ENCODE data around the gene PRDM10.
"Not testable (repeated sequence)": the region's sequence is repeated elsewhere in the genome, so short reads cannot be mapped to it uniquely, and the experiment has no call there.

PRDM10 gene

DNA sequence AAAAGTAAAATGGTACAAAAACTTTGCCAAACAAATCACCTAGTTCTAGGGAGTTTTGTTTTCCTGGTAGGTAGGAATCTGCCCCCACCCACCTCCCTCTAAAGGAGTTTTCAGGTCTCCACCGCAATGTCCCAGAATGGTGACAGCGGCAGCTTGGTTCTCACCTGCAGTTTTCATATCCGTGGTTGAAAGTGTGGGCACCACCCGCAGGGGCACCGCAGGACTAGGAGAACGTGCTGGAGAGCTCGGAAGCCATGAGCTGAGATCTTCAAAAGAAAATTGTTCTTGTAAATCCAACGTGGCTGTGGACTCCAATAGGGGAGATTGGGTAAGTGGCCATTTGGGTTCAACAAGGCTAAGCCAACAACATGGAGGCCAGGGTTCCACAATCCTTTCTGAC lies 118.1 kb downstream of the PRDM10 start:
- DNase-seq = no peak

DNA sequence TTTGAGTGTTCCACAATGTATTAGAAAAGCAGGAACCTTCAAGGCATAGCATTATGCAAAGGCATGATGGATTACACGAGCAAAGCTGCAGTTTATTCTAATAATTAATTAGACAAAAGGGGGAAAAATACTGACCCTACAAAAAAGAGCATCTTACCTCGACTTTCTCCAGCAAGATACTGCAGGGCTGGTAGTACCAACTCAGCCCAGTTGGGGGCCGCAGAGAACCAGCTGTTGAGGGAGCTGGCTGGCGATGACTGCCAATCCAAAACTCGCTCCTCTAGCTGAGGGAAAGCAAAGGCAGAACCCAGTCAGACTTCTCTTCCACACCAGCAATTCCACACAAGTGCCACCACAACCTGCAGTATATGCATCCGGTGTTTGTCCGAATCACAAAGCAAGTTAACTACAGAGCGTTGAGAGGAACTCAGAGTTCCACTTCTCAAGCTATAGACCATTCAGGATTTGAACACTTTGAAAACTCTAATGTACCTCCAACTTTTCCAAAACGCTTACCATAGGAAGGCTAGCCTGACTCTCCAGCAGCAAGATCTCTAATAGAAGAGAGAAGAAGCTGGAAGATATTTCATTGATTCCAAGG lies 121.0 kb downstream of the PRDM10 start:
- peak; percentile 8 for DNase-seq

DNA sequence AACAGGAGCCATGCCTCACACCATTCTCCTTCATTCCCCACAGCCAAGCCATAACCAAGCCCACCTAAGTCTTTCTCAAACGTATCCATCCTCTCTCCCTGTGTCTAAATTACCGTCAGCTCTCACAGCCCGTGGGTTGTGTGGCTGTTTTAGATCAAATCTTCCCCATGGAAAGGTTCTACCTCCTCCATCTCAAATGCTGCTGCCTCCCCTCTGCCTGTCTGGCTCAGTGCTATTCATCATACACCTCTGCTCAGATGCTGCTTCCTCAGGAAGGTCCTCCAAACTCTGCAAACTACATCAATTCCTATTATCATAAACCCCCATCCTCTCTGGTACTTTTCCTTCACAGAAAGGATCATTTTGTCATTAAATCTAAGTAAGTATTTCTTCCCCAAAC lies 122.3 kb downstream of the PRDM10 start:
- DNase-seq = no peak

DNA sequence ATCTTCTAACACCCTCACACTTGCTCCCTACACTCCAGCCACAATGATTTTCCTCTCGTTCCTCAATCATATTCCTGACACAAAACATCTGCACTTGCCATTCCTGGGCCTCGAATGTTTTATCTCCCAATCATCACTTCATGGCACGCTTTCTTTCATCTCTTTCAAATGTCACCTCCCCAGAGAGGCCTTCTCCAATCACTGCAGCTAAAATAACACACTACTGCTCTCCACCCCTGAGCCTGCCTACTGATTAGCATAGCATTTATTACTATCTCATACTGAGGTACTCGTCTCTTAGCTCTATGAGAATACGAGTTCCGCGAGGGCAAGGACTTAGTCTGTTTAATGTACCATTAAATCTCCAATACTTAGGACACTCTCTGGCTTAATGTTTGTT lies 130.7 kb downstream of the PRDM10 start:
- DNase-seq = no peak

DNA sequence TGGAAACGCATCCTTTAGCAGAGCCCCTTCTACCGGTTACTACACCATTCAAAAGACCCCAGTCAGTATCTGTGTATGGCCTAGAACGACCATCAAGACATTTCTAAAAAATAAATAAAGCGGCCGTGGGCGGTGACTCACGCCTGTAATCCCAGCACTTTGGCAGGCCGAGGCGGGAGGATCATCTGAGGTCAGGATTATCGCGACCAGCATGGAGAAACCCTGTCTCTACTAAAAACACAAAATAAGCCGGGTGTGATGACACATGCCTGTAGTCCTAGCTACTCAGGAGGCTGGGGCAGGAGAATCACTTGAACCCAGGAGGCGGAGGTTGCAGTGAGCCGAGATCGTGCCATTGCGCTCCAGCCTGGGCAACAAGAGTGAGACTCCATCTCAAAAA lies 134.0 kb downstream of the PRDM10 start:
- DNase-seq = not testable (repeated sequence)

DNA sequence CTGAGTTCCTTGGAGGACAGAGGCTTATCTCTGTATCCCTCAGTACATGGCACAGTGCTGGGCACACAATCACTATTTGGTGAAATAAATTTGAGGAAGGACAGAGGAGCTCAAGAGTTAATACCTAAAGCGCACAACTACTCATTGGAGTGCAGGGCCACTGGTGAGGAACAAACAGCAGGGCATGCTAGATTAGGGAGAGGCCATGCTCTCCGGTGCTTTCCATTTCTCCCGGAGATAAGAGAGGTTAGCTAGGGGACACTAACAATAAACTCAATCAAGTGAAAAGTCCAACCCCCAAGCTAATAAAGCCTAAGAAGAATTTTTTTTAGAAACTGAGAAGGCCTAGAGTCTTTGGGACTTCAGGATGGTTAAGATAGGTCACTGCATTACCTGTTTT lies 136.3 kb downstream of the PRDM10 start:
- DNase-seq = peak; percentile 13

DNA sequence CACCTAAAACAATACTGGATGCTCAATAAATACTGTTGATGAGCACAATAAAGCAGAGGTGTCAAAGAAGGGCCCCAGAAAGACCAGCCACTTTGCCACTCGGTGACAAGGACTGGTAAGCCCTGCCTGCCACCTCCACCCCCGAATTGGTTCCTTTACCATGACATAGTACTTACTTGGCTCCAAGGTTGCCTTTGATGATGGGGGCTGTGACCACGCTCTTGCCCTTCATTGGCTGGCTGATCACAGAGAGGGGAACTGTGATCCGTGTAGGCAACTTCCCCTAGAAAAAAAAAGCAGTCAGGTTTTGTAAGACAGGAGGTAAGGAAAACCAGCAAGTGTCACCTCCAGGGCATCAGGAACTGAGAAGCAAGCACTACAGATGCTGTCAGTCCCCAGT lies 136.9 kb downstream of the PRDM10 start:
- DNase-seq = no peak

DNA sequence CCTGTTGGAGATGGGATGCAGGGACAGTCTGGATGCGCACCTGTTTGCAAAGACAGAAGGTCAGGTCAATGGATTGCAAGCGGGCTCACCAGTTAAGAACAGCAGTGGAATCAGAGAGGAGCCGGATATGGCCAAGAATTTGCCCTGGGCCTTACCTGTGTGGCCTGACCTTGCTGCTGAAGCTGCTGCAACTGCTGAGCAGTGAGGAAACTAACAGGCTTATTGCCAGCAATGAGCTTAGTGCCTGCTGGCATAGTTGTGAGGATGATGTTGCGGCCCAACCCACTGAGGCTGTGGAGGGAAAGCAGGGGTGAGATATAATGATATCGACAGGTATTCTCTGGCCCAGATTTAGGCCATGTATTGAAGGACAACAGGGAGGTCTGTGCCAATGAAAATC lies 137.8 kb downstream of the PRDM10 start:
- DNase-seq = no peak

DNA sequence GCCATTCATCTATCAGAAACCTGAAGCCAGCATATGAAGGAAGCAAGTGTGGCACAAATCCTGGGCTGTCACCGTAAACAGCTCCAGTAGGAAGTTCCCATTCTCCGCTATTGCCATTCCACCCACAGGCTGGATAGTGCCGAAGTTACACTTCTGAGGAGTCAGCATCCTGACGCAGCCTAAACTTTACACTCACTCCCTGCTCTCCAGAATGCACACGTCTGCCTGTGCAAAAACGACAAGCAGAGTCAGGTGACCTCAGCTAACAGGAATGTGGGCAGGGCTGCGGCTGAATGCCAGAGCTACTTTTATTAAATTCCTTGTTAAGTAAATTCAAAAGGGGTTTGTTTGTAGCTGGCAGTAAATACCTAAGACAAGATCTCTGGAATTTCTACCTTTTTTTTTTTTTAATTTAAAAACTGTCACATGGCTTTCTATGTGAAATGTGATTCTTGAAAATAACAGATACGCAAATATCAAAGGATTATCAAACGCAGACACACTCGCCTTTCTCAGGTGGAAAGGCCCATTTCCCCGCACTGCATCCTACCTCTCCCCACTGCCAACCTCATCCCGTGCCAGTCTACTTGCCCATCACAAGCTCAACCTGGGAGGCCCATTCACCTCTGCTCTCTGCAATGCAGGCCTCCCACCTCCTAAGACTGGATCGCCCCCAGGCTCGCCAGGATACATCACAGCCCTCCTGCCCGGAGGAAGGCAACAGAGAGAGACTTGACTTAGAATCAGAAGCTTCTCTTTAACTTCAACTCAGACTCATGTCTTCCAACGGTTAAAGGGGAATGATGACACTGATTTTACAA lies 140.7 kb downstream of the PRDM10 start:
- peak; percentile 34 for DNase-seq

DNA sequence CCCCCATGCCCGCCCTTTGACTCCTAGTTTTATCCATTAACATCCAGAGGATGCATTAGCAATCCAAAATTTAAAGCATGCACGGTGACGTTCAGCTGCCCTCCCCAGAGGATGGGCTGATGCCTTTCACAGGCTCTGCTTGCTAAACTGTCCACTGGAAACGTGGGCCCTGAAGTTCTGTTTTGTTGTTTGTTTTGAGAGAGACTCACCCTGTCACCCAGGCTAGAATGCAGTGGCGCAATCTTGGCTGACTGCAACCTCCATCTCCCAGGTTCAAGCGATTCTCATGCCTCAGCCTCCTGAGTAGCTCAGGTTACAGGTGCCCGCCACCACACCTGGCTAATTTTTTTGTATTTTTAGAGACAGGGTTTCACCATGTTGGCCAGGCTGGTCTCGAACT lies 146.6 kb downstream of the PRDM10 start:
- DNase-seq = no peak

DNA sequence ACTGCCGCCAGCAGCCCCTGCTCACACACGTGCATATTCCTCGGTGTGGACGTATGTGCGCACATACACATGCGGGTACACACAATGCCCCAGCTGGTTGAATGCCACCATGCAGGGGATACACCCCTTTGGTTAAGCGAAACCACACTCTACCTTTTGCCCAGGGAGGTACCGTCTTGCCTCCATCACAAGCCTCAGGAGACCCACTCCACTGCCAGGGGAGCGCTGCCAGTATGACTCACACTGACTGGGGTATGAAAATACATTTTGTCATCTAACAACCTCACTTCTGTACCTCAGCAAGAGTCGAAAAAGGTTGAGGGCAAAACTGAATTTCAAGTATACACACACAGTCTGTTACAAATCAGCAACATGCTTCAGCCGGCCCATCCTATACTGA lies 147.5 kb downstream of the PRDM10 start:
- no peak for DNase-seq

DNA sequence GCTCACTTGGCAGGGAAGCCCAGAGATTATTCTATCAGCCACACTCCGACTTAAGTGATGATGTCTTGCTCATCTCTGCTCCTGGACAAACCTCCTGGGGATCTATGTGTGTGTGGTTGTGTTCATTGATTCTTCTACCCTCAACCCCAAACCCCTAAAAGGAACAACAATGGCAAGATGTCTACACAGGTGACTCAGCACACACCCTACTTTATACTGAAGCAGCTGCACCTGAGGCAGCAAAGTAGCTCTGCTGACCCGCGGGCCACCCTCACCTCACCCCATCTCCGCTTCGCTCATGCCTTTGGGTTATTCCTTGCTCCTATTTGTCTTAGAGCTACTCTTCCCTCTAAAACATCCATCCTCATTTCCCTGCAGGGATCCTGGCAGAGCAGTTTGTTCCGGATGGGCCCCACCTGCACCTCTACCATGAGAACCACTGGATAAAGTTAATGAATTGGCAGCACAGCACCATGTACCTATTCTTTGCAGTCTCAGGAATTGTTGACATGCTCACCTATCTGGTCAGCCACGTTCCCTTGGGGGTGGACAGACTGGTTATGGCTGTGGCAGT lies 148.3 kb downstream of the PRDM10 start:
- DNase-seq = no peak

DNA sequence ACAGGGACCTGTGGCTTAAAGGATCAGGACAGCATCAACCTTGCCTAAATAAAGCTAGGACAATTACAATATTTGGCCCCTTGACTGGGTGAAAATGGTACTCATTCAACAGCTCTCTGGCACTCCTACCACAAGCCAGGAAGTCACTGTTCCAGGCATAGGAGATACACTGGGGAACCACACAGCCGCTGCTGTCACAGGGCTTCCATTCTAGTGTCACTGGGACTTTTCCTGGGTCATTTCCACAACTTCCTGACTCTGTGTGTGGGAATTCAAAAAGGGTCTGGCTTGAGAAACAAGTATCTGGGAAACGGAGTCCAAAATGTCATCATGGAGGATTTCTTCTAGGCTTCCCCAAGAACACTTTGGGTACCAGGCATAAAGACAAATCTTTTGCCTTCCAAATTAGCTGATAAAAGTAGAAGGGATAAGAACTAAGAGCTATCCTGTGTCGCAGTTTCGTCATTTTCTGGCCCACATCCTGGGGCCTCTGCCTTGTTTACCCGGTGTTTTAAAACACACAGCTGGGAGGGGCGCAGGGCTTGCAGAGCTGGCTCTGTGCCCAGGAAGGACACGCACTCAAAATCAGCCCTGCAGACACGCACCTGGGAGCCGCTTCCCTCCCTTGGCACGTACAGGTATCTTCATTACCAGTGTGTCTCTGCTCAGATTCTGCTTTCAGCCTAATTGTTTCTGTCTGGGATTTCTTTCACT lies 149.0 kb downstream of the PRDM10 start:
- DNase-seq = no peak

DNA sequence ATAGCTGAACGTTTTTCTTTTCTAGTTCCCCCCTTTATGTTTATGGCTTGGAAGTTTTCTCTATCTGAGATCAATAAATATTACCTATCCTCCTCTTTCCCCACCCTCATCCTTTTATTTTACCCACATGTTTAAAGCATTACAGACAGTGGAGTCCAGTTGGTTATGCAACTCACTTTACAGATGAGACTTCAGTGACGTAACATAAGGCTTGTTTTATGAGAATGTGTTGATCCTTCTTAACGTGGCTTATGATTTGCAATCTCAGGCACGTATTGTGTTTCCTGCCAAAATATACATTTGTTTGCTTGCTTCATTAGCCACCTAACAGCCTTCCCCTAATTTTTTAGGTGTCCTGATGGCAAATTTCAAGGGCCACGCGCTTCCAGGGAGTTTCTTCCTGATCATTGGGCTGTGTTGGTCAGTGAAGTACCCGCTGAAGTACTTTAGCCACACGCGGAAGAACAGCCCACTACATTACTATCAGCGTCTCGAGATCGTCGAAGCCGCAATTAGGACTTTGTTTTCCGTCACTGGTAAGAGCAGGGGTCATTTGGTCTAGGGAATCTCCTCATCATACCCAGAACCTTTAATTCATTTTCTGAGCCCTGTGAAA lies 150.4 kb downstream of the PRDM10 start:
- DNase-seq = no peak
